ENCODE measurements around the gene SEMA3B.

Gene SEMA3B

DNA sequence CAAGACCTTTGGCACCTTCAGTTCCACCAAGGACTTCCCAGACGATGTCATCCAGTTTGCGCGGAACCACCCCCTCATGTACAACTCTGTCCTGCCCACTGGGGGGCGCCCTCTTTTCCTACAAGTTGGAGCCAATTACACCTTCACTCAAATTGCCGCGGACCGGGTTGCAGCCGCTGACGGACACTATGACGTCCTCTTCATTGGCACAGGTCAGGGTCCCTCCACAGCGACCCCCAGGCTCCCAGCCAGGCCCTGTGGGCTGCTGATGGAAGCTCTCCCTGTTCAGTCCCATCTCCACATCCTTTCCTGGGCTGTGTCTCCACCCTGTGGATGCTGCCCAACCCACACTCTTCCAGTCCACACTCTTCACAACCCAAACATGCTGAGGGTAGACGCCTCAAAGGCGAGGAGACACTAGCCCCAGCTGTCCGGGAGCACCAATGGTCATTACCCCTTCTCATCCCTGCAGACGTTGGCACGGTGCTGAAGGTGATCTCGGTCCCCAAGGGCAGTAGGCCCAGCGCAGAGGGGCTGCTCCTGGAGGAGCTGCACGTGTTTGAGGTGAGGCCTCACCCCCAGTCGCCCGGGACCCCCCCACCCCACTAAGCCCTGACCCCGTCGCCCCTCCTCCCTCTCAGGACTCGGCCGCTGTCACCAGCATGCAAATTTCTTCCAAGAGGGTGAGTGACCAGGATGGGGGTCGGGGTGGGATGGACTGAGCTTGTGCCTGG, 5.6 kb downstream of the SEMA3B start:
- TF ChIP-seq EZH2phosphoT487 (IDR thresholded peaks at IDR 0.05; ENCODE audit: low read length) (no peak), EZH2 (optimal IDR thresholded peaks at IDR 0.05; ENCODE audit: low read depth, low read length) (no peak), CTCF (IDR thresholded peaks at IDR 0.05; ENCODE audit: low read length) (peak; percentile 83)
- H3K9ac ChIP-seq (ENCODE audit: low read length), result no peak overlapping the region
- H3F3A ChIP-seq (ENCODE audit: insufficient read depth, low read length), result no peaks in the 10 kb centered on the region
- DNase-seq, result peak; percentile 69
- no peaks in the 10 kb centered on the region for H3K36me3 ChIP-seq (replicated peaks; ENCODE audit: insufficient read depth, low read length)
- H3K9me3 ChIP-seq (replicated peaks; ENCODE audit: insufficient read depth, low read length), result no peaks in the 10 kb centered on the region
- peak overlapping the region; percentile 1; the same call in 1 of the 2 replicates for H3K4me2 ChIP-seq (ENCODE audit: low read depth, low read length)
- no peaks in the 10 kb centered on the region for H3K9me2 ChIP-seq (replicated peaks; ENCODE audit: insufficient read depth, low read length)
- H3K4me3 ChIP-seq (ENCODE audit: low read length), result no peak overlapping the region
- no peak overlapping the region for H3K27ac ChIP-seq (ENCODE audit: low read length)
- H3K27me3 ChIP-seq (replicated peaks; ENCODE audit: insufficient read depth, low read length), result peaks cover 81% of the 10 kb centered on the region
- H3K4me1 ChIP-seq (ENCODE audit: low read length), result peaks cover 13% of the 10 kb centered on the region; the same call in 1 of the 2 replicates
- no peaks in the 10 kb centered on the region for H3K79me2 ChIP-seq (ENCODE audit: low read length)
- H4K20me1 ChIP-seq (ENCODE audit: insufficient read depth, low read length), result no peaks in the 10 kb centered on the region
- H2AFZ ChIP-seq (ENCODE audit: low read length), result no peak overlapping the region

- Histone ChIP-seq H3K27ac (ENCODE audit: low read length) (no peak overlapping the region), H3K27me3 (replicated peaks; ENCODE audit: insufficient read depth, low read length) (peaks cover 74% of the 10 kb centered on the region), H3F3A (ENCODE audit: insufficient read depth, low read length) (no peaks in the 10 kb centered on the region), H3K79me2 (ENCODE audit: low read length) (no peaks in the 10 kb centered on the region), H3K9me2 (replicated peaks; ENCODE audit: insufficient read depth, low read length) (no peaks in the 10 kb centered on the region), H4K20me1 (ENCODE audit: insufficient read depth, low read length) (no peaks in the 10 kb centered on the region), H3K4me2 (ENCODE audit: low read depth, low read length) (no peak overlapping the region), H3K4me3 (ENCODE audit: low read length) (no peak overlapping the region), H3K9me3 (replicated peaks; ENCODE audit: insufficient read depth, low read length) (no peaks in the 10 kb centered on the region), H3K36me3 (replicated peaks; ENCODE audit: insufficient read depth, low read length) (no peaks in the 10 kb centered on the region), H3K4me1 (ENCODE audit: low read length) (peaks cover 13% of the 10 kb centered on the region; the same call in 1 of the 2 replicates), H2AFZ (ENCODE audit: low read length) (no peak overlapping the region), H3K9ac (ENCODE audit: low read length) (no peak overlapping the region)
- TF ChIP-seq EZH2 (optimal IDR thresholded peaks at IDR 0.05; ENCODE audit: low read depth, low read length) (no peak), EZH2phosphoT487 (IDR thresholded peaks at IDR 0.05; ENCODE audit: low read length) (0 out of 2 replicates have a peak, but pooled peaks have one; percentile 19)
- no peak for DNase-seq
Observed at GRCh38 chr3:50275141-50275995, 6.4 kb downstream of the SEMA3B start.

DNA sequence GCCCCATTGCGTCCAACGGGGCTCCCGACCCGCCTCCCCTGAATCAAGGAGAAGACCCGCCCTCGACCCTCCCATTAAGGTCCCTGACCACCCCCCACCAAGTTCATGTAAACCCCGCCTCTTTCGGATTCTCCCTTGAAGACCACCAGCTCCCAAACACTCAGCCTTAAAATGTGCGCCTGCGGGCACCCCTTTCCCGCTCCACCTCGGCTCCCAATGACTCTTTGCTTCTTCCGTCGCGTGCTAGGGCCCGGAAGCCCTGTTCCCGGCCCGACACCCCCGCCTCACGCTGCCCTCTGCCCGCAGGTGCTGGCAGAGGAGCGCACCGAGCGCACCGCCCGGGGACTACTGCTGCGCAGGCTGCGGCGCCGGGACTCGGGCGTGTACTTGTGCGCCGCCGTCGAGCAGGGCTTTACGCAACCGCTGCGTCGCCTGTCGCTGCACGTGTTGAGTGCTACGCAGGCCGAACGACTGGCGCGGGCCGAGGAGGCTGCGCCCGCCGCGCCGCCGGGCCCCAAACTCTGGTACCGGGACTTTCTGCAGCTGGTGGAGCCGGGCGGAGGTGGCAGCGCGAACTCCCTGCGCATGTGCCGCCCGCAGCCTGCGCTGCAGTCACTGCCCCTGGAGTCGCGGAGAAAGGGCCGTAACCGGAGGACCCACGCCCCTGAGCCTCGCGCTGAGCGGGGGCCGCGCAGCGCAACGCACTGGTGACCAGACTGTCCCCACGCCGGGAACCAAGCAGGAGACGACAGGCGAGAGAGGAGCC, 7.2 kb downstream of the SEMA3B start:
- H4K20me1 ChIP-seq (ENCODE audit: insufficient read depth, low read length), result no peaks in the 10 kb centered on the region
- no peak overlapping the region for H2AFZ ChIP-seq (ENCODE audit: low read length)
- H3K36me3 ChIP-seq (replicated peaks; ENCODE audit: insufficient read depth, low read length), result no peaks in the 10 kb centered on the region
- H3K9me2 ChIP-seq (replicated peaks; ENCODE audit: insufficient read depth, low read length), result no peaks in the 10 kb centered on the region
- H3K4me2 ChIP-seq (ENCODE audit: low read depth, low read length), result no peak overlapping the region
- H3K27ac ChIP-seq (ENCODE audit: low read length), result no peak overlapping the region
- no peak overlapping the region for H3K4me3 ChIP-seq (ENCODE audit: low read length)
- no peaks in the 10 kb centered on the region for H3K79me2 ChIP-seq (ENCODE audit: low read length)
- peaks cover 66% of the 10 kb centered on the region for H3K27me3 ChIP-seq (replicated peaks; ENCODE audit: insufficient read depth, low read length)
- H3F3A ChIP-seq (ENCODE audit: insufficient read depth, low read length), result no peaks in the 10 kb centered on the region
- H3K9ac ChIP-seq (ENCODE audit: low read length), result no peak overlapping the region
- DNase-seq, result no peak
- no peaks in the 10 kb centered on the region for H3K9me3 ChIP-seq (replicated peaks; ENCODE audit: insufficient read depth, low read length)
- no peak for TF ChIP-seq EZH2phosphoT487 (IDR thresholded peaks at IDR 0.05; ENCODE audit: low read length)
- no peak for TF ChIP-seq EZH2 (optimal IDR thresholded peaks at IDR 0.05; ENCODE audit: low read depth, low read length)
- TF ChIP-seq CTCF (IDR thresholded peaks at IDR 0.05; ENCODE audit: low read length), result no peak
- peaks cover 13% of the 10 kb centered on the region; the same call in 1 of the 2 replicates for H3K4me1 ChIP-seq (ENCODE audit: low read length)
